Muscle layer of duodenum (tissue), 2 donors: ENCODE results near the gene PTOV1.
A peak's percentile ranks its signal among the peaks of the same experiment; 100 is the strongest.

Experiments
- H3K27ac ChIP-seq: one replicate; pipeline ENCODE4 v1.7.0; 2013; ENCODE audit warnings: mild to moderate bottlenecking, low read length
- H3K27me3 ChIP-seq: one replicate; pipeline ENCODE4 v1.7.0; 2013; ENCODE audit warnings: low read depth, mild to moderate bottlenecking, control low read depth, low read length
- H3K36me3 ChIP-seq, 2 donors: one replicate each; pipeline ENCODE4 v1.7.0; 2013; ENCODE audit warnings: low read length in 2 of 2, control low read depth in 1 of 2, mild to moderate bottlenecking in 1 of 2; ENCODE audit not compliant: insufficient read depth in 2 of 2, control insufficient read depth in 1 of 2
- H3K4me1 ChIP-seq, 2 donors: one replicate each; pipeline ENCODE4 v1.7.0; 2013; ENCODE audit warnings: low read length in 2 of 2, mild to moderate bottlenecking in 2 of 2, control low read depth in 1 of 2, moderate library complexity in 1 of 2; ENCODE audit not compliant: insufficient read depth in 2 of 2, control insufficient read depth in 1 of 2
- H3K4me3 ChIP-seq, 2 donors: one replicate each; pipeline ENCODE4 v1.7.0; 2013; ENCODE audit warnings: low read length in 2 of 2, low read depth in 1 of 2, mild to moderate bottlenecking in 1 of 2
- H3K9me3 ChIP-seq, 2 donors: one replicate each; pipeline ENCODE4 v1.7.0; 2013; ENCODE audit warnings: low read length in 2 of 2, control low read depth in 1 of 2, mild to moderate bottlenecking in 1 of 2; ENCODE audit not compliant: control insufficient read depth in 1 of 2
- donor health status: healthy.

PTOV1 gene

GRCh38 chr19:49878744-49879070 lies 27.7 kb downstream of the PTOV1 start:
- Histone ChIP-seq H3K36me3 (peaks cover 40 to 60% of the 10 kb centered on the region in 2 donors), H3K27ac (peak overlapping the region; percentile 99)

GRCh38 chr19:49879243-49879963 lies 28.4 kb downstream of the PTOV1 start:
- no peak overlapping the region for H3K27ac ChIP-seq
- peaks cover 10 to 28% of the 10 kb centered on the region in 2 donors for H3K4me1 ChIP-seq
- H3K9me3 ChIP-seq: no peaks in the 10 kb centered on the region
- no peak overlapping the region for H3K4me3 ChIP-seq
- H3K36me3 ChIP-seq: peaks cover 41 to 67% of the 10 kb centered on the region in 2 donors
- no peaks in the 10 kb centered on the region for H3K27me3 ChIP-seq

More at GRCh38 chr19:49878744-49879070, 27.7 kb downstream of the PTOV1 start:
- Histone ChIP-seq H3K9me3 (no peaks in the 10 kb centered on the region), H3K27me3 (no peaks in the 10 kb centered on the region), H3K4me3 (peak overlapping the region; percentile 92 to 93), H3K4me1 (peaks cover 10 to 29% of the 10 kb centered on the region in 2 donors)

- Histone ChIP-seq H3K27me3 (no peaks in the 10 kb centered on the region), H3K4me1 (peaks cover 10 to 19% of the 10 kb centered on the region in 2 donors), H3K27ac (no peak overlapping the region), H3K4me3 (no peak overlapping the region), H3K9me3 (no peaks in the 10 kb centered on the region), H3K36me3 (peaks cover 48 to 74% of the 10 kb centered on the region in 2 donors)
Measured at GRCh38 chr19:49880162-49880869, 29.4 kb downstream of the PTOV1 start.

DNA sequence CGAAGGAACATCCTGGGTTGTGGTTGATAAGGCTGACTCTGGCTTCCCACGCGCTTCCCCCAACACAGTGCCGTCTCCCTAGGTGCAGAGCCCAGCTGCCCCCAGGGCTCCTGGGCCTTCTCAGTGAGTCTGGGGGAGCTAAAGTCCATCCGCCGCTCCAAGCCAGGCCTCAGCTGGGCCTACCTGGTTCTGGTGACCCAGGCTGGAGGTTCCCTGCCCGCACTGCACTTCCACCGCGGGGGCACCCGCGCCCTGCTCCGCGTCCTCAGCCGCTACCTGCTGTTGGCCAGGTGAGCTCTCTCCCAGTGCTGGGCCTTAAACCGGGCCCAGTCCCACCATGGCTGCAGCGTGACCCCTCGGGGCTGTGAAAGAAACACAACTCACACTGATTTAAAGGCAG lies 30.2 kb downstream of the PTOV1 start:
- no peaks in the 10 kb centered on the region for H3K9me3 ChIP-seq
- H3K4me1 ChIP-seq: peaks cover 6 to 13% of the 10 kb centered on the region in 2 donors
- H3K36me3 ChIP-seq: peaks cover 48 to 76% of the 10 kb centered on the region in 2 donors
- no peaks in the 10 kb centered on the region for H3K27me3 ChIP-seq
- no peak overlapping the region for H3K4me3 ChIP-seq
- H3K27ac ChIP-seq: no peak overlapping the region

DNA sequence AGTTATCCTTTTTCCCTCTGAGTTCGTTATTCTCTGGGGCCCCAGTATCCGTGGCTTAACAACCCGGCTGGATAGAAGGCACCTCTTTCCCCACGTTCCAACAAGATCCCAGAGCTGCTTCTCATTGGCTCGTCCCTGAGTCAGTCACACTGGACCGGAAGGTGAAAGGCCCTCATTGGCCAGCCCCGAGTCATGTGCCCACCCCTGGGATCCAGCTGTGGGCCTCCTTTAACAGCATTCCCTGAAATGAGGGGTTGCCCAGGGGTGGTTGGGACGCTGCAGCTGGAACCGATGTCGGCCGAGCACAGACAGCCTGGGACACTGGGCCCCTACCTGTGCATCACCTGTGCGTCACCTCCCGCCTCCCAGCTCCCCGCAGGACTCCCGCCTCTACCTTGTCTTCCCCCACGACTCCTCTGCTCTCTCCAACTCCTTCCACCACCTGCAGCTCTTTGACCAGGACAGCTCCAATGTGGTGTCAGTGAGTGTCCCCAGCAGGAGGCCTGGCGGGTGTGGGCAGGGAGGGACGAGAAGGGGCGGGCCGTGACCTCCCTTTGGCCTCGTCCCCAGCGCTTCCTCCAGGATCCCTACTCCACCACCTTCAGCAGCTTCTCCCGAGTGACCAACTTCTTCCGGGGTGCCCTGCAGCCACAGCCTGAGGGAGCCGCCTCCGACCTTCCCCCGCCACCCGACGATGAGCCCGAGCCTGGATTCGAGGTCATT lies 30.9 kb downstream of the PTOV1 start:
- Histone ChIP-seq H3K36me3 (peaks cover 48 to 74% of the 10 kb centered on the region in 2 donors), H3K9me3 (no peaks in the 10 kb centered on the region), H3K27ac (no peak overlapping the region), H3K4me3 (no peak overlapping the region), H3K27me3 (no peaks in the 10 kb centered on the region), H3K4me1 (peaks cover 6 to 13% of the 10 kb centered on the region in 2 donors)

DNA sequence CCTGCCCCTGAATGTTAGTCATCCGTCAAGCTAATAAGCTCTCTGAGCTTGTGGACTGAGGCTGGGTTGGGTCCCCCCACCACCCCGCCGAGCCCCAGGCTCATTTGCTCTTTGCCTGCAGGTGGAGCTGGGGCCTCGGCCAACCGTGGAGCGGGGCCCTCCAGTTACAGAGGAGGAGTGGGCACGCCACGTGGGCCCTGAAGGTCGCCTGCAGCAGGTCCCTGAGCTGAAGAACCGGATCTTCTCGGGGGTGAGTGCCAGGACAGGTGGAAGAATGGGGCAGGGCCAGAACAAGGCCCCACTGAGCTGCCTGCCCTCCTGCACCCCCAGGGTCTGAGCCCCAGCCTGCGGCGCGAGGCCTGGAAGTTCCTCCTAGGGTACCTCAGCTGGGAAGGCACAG lies 31.7 kb downstream of the PTOV1 start:
- H3K27ac ChIP-seq: no peak overlapping the region
- H3K9me3 ChIP-seq: no peaks in the 10 kb centered on the region
- H3K36me3 ChIP-seq: peaks cover 48 to 73% of the 10 kb centered on the region in 2 donors
- H3K4me1 ChIP-seq: peaks cover 6 to 13% of the 10 kb centered on the region in 2 donors
- no peak overlapping the region for H3K4me3 ChIP-seq
- no peaks in the 10 kb centered on the region for H3K27me3 ChIP-seq

- Histone ChIP-seq H3K4me1 (peaks cover 6 to 10% of the 10 kb centered on the region in 2 donors), H3K36me3 (peaks cover 48 to 76% of the 10 kb centered on the region in 2 donors), H3K9me3 (no peaks in the 10 kb centered on the region), H3K27ac (no peak overlapping the region), H3K27me3 (no peaks in the 10 kb centered on the region), H3K4me3 (no peak overlapping the region)
Measured at GRCh38 chr19:49883094-49883493, 32.1 kb downstream of the PTOV1 start.

- H3K27ac ChIP-seq: no peak overlapping the region
- no peaks in the 10 kb centered on the region for H3K27me3 ChIP-seq
- H3K36me3 ChIP-seq: peaks cover 48 to 78% of the 10 kb centered on the region in 2 donors
- no peaks in the 10 kb centered on the region for H3K4me1 ChIP-seq
- no peak overlapping the region for H3K4me3 ChIP-seq
- no peaks in the 10 kb centered on the region for H3K9me3 ChIP-seq
Measured at GRCh38 chr19:49884109-49884508, 33.1 kb downstream of the PTOV1 start.

DNA sequence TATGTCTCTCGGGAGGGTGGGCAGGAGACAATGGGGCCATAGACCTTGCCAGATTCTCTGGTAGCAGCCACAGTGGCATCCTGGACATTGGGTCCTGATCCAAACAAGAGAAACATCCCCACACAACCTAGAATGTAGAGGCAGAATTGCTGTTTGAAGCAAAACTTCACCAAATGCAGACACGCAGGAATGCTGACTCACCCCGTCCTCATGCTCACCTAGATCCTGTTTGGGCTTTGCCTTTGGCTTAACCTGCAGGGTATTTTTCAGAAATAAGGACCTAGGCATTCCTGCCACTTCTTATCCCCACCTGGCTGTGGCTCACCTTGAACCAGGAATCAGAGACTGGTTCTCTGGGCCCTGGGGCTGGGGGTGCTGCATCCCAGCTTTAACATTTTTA lies 33.8 kb downstream of the PTOV1 start:
- H3K27me3 ChIP-seq: no peaks in the 10 kb centered on the region
- no peak overlapping the region for H3K4me3 ChIP-seq
- H3K4me1 ChIP-seq: peaks cover 0 to 2% of the 10 kb centered on the region in 2 donors
- peaks cover 48 to 72% of the 10 kb centered on the region in 2 donors for H3K36me3 ChIP-seq
- no peak overlapping the region for H3K27ac ChIP-seq
- no peaks in the 10 kb centered on the region for H3K9me3 ChIP-seq

DNA sequence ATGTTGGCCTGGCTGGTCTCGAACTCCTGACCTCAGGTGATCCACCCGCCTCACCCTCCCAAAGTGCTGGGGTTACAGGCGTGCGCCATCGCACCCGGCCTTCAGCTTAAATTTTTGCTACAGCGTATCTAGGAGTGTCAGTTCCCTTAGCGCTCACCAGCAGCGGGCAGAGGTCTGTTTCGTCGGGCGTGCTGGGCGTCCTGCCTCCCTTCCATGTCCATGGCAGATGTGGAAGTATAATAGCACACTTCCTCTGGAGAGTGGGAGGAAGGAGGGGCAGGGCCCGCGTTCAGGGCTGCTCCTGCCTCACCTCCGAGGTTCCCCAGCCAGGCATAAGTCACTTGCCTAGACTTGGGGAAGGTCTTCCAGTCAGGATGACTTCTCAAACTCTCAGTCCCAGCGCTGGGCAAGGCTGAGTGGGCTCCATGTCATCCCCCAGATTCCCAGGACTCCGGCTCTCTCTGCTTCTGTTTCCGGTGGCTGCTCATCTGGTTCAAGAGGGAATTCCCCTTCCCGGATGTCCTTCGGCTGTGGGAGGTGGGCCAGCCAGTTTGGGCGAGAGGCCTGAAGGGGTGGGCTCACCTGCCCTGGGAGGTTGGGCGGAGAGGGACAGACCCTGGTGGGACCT lies 36.2 kb downstream of the PTOV1 start:
- Histone ChIP-seq H3K27ac (no peak overlapping the region), H3K9me3 (no peaks in the 10 kb centered on the region), H3K4me3 (no peak overlapping the region), H3K4me1 (peaks cover 0 to 9% of the 10 kb centered on the region in 2 donors), H3K27me3 (no peaks in the 10 kb centered on the region), H3K36me3 (peaks cover 28 to 48% of the 10 kb centered on the region in 2 donors)
